ENCODE data around the gene RNF213. TPM values are rescaled to one million over a fixed set of nuclear protein-coding genes. Genes with fewer than 3 reads are reported as not detected.

The RNF213 gene
- total RNA-seq, 1 experiment from 2014 or later: 61.4 TPM

DNA sequence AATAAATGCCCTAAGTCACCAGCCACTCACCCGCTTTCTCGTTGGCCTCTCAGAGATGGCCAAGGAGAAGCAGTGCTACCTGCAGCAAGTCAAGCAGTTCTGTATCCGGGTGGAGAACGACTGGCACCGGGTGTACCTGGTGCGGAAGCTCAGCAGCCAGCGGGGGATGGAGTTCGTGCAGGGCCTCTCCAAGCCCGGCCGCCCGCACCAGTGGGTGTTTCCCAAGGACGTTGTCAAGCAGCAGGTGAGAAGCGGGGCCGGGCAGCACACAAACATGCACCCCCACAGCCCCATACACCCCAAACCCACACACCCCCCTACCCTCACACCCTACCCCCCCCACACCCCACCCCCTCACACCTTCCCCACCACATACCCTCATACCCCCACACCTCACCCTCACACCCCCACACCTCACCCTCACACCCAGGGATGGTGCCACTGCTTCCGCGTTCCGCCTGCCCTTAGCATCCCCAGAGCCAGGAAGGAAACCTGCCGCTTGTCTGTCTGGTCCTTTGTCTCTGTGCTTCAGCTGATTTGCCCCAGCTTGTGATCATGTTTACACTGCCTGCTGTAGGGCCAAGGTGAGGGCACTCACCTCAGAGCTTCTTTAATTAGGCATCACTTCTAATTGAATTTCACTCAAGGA lies 112.4 kb downstream of the RNF213 start:
- Histone ChIP-seq H3K4me3 (ENCODE audit: low read depth, low read length) (no peak overlapping the region), H3K4me1 (no peaks in the 10 kb centered on the region), H3K9me3 (no peaks in the 10 kb centered on the region), H3K27me3 (replicated peaks; ENCODE audit: control insufficient read depth, insufficient read depth, low read length) (no peaks in the 10 kb centered on the region), H3K36me3 (ENCODE audit: control insufficient read depth, insufficient read depth, low read length) (no peaks in the 10 kb centered on the region; the same call in 1 of the 2 replicates)
- no peak for DNase-seq
- Mint-ChIP-seq H3K36me3 (ENCODE audit: insufficient read depth, unreplicated experiment) (peaks cover 28% of the 10 kb centered on the region), H3K27me3 (ENCODE audit: insufficient read depth, unreplicated experiment) (no peaks in the 10 kb centered on the region), H3K4me1 (ENCODE audit: low read depth, unreplicated experiment) (no peaks in the 10 kb centered on the region), H3K9me3 (ENCODE audit: unreplicated experiment) (no peaks in the 10 kb centered on the region), H3K4me3 (ENCODE audit: unreplicated experiment) (no peak overlapping the region), H3K27ac (ENCODE audit: unreplicated experiment) (no peak overlapping the region)
- intact Hi-C loops (cut with micrococcal nuclease; ENCODE audit: unreplicated experiment): no loop called here
- no TSS peak for BruUV-seq (replicated peaks)
- ChIA-PET POLR2A (no interaction called here), CTCF (interaction anchor here (0.6 kb wide), 1 partner anchor 291 kb away, joined by 5 read pairs; no protein-coding TSS in a partner anchor)
- TF ChIP-seq CTCF (IDR thresholded peaks at IDR 0.05; ENCODE audit: insufficient read depth in 1 of 2, low read depth in 1 of 2, low read length in 1 of 2, severe bottlenecking in 1 of 2, unreplicated experiment in 1 of 2): no peak

DNA sequence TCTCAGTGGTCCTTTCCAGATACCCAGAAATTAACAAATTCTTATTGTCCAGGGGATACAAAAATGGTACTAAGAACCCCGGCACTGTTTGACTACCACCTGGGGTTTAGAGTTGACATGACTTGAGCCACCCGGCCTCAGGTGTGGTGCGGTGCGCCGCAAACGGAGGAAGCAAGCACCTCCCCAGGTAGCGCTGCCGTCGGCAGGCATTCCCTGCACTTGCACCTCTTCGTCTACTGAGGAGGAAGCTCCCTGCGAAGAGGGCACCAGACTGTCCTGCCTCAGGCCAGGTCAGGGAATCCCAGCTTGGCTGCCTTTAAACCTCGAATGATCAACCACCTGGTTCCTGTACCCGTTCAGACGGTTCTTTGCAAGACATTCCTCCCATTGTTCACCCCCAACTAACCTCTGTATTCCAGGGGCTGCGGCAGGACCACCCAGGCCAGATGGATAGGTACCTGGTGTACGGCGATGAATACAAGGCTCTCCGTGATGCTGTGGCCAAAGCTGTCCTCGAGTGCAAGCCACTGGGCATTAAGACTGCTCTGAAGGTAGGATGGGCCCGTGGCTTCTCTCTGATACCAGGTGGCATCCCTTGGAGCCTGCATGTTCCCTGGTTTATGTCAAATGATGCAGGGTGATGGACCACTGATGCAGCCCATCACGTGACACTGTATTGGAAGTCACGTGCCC lies 113.5 kb downstream of the RNF213 start:
- no peak overlapping the region for H3K4me3 Mint-ChIP-seq (ENCODE audit: unreplicated experiment)
- intact Hi-C loops (cut with micrococcal nuclease; ENCODE audit: unreplicated experiment): no loop called here
- BruUV-seq (replicated peaks): no TSS peak

More for the DNA sequence above, 113.5 kb downstream of the RNF213 start:
- H3K36me3 Mint-ChIP-seq (ENCODE audit: insufficient read depth, unreplicated experiment): peaks cover 22% of the 10 kb centered on the region
- Histone ChIP-seq H3K36me3 (ENCODE audit: control insufficient read depth, insufficient read depth, low read length) (no peaks in the 10 kb centered on the region; the same call in 1 of the 2 replicates), H3K4me1 (no peaks in the 10 kb centered on the region), H3K4me3 (ENCODE audit: low read depth, low read length) (no peak overlapping the region), H3K27me3 (replicated peaks; ENCODE audit: control insufficient read depth, insufficient read depth, low read length) (no peaks in the 10 kb centered on the region), H3K9me3 (no peaks in the 10 kb centered on the region)
- ChIA-PET POLR2A (no interaction called here), CTCF (interaction anchor here (0.8 kb wide), 1 partner anchor 34 kb away, joined by 4 read pairs; no protein-coding TSS in a partner anchor)
- H3K27ac Mint-ChIP-seq (ENCODE audit: unreplicated experiment): no peak overlapping the region
- peak in 1 of 2 experiments; percentile 21 for DNase-seq
- no peaks in the 10 kb centered on the region for H3K9me3 Mint-ChIP-seq (ENCODE audit: unreplicated experiment)
- H3K27me3 Mint-ChIP-seq (ENCODE audit: insufficient read depth, unreplicated experiment): no peaks in the 10 kb centered on the region
- no peaks in the 10 kb centered on the region for H3K4me1 Mint-ChIP-seq (ENCODE audit: low read depth, unreplicated experiment)
- no peak for TF ChIP-seq CTCF (IDR thresholded peaks at IDR 0.05; ENCODE audit: insufficient read depth in 1 of 2, low read depth in 1 of 2, low read length in 1 of 2, severe bottlenecking in 1 of 2, unreplicated experiment in 1 of 2)

Data from Caco-2 (cell line).